ENCODE data around the gene ANKRD33. TPM values are rescaled to one million over a fixed set of nuclear protein-coding genes. Genes with fewer than 3 reads are reported as not detected.
A peak's percentile ranks its signal among the peaks of the same experiment; 100 is the strongest.

Gene ANKRD33
- total RNA-seq, 4 donors from 2014 or later, result 0.60 to 0.66 TPM; not detected in 2

DNA sequence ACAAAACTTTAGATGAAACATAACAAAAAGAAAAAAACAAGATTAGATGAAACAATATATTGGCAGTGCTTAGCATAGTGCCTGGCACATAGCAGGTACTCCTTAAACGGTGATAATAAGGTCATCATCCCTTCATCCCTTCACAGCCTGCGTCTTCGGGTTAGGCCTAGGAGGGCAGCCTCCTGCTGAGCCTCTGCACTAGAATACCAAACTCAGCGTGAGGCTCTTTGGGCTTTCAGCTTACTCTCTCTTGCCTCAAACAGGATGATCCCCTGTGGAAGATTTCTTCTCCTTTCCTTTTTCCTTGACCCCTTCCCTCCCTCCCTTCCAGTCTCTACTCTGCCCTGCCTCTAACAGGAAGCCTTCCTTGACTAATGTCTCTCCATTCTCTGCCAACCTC, 25.0 kb upstream of the ANKRD33 start:
- no peaks in the 10 kb centered on the region for H3K36me3 ChIP-seq
- H3K27ac ChIP-seq, result peak overlapping the region; percentile 54 to 79 (median 74)
- peaks cover 0 to 30% (median 17%) of the 10 kb centered on the region in 4 donors for H3K4me1 ChIP-seq
- WGBS, 2 donors, result 62 to 67% methylated on average over 4 of the region's 4 CpGs
- no peaks in the 10 kb centered on the region for H3K9me3 ChIP-seq
- no peak overlapping the region for H3K4me3 ChIP-seq
- DNase-seq (ENCODE audit: low spot score in 2 of 2), result no peak
- no peaks in the 10 kb centered on the region for H3K27me3 ChIP-seq
- no peak for TF ChIP-seq EP300 (IDR thresholded peaks at IDR 0.05)

DNA sequence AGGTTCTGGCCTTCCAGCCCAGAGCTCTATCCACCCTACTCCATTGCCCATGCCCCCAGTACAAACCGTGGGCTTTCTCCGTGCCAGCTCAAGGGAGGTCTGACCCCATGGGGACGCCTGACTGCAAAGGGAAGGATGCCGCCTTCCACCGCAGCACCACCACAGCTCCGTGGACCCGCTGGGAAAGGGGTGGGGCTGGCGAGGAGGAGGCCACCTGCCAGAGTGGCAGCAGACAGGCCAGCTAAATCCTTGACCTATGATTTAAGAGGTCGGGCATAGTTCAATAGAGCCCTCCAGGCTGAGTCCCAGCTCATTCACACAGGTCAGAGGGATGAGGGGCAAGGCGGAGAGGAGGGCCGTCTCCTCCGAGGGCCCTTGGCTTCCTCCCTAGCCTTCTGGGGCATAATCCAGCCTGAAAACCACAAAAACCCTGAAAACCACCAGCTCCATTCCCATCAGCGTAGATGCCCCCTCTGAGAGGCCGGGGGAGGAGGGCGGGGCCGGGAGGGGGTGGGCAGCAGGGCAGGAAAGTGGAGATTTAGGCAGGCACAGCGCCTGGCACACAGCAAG, 24.5 kb upstream of the ANKRD33 start:
- 17 to 22% methylated on average over 12 to 17 of the region's 17 CpGs for WGBS, 2 donors
- no peak for DNase-seq (ENCODE audit: low spot score in 2 of 2)
- H3K4me1 ChIP-seq, result peaks cover 0 to 30% (median 17%) of the 10 kb centered on the region in 4 donors
- no peaks in the 10 kb centered on the region for H3K36me3 ChIP-seq
- H3K27me3 ChIP-seq, result no peaks in the 10 kb centered on the region
- no peaks in the 10 kb centered on the region for H3K9me3 ChIP-seq
- TF ChIP-seq, protein P1, sequence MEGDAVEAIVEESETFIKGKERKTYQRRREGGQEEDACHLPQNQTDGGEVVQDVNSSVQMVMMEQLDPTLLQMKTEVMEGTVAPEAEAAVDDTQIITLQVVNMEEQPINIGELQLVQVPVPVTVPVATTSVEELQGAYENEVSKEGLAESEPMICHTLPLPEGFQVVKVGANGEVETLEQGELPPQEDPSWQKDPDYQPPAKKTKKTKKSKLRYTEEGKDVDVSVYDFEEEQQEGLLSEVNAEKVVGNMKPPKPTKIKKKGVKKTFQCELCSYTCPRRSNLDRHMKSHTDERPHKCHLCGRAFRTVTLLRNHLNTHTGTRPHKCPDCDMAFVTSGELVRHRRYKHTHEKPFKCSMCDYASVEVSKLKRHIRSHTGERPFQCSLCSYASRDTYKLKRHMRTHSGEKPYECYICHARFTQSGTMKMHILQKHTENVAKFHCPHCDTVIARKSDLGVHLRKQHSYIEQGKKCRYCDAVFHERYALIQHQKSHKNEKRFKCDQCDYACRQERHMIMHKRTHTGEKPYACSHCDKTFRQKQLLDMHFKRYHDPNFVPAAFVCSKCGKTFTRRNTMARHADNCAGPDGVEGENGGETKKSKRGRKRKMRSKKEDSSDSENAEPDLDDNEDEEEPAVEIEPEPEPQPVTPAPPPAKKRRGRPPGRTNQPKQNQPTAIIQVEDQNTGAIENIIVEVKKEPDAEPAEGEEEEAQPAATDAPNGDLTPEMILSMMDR (IDR thresholded peaks at IDR 0.05), result no peak
- H3K27ac ChIP-seq, result peak overlapping the region; percentile 54 to 79 (median 74)
- H3K4me3 ChIP-seq, result peak overlapping the region; percentile 30 to 52 (median 38)

DNA sequence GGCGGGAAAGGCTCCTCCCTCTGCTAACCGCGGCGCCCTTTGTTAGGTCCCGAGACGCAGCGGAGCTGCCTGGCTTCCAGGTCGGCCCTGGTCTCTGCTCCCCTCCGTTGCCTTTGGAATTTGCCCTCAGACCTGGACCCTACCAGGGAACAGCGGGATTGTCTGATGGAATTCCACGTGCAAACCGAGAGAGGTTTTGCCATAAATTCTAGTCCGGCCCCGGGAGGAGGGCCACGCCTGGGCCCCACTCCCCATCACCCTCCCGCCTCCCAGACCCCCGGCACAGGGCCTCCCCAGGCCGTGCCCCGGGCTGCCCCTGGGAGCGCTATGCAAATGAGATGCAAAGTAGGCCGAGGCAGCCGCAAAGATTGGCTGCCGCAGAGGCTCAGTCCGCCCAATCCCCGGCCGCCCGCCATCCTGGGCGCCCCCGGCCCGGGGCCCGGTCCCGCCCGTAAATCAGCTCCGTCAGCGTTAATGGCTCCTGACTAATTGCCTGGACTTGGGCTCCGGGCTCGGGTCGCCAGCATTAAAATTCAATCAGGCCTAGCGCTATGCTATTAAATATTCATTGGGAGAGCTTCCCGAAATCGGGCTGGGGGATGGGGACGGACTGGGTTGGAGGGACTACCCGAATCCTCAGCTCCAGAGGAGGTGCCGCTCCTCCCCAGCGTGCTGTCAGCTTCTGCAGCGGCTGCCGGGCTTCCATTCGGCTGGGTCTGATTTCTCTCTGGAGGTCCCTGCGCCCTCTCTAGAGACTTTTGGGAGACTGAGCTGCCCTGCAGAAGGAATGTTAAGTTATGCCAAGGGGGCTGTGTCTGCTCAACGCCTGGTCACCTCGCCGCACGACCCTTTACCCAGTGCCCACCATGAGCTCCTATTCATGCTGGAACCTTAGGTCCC, 23.7 kb upstream of the ANKRD33 start:
- peak overlapping the region; percentile 30 to 52 (median 38) for H3K4me3 ChIP-seq
- H3K36me3 ChIP-seq, result no peaks in the 10 kb centered on the region
- H3K27me3 ChIP-seq, result peaks cover 0 to 7% of the 10 kb centered on the region in 2 donors
- TF ChIP-seq EP300 (IDR thresholded peaks at IDR 0.05) (peak in 1 of 2 donors; percentile 20), POLR2A (IDR thresholded peaks at IDR 0.05) (no peak)
- TF ChIP-seq, protein P1 (IDR thresholded peaks at IDR 0.05), result no peak
- DNase-seq (ENCODE audit: low spot score in 2 of 2), result no peak
- peak overlapping the region; percentile 54 to 79 (median 74) for H3K27ac ChIP-seq
- 14 to 30% methylated on average over 18 to 32 of the region's 53 CpGs for WGBS, 2 donors
- peaks cover 0 to 38% (median 19%) of the 10 kb centered on the region in 4 donors for H3K4me1 ChIP-seq
- H3K9me3 ChIP-seq, result no peaks in the 10 kb centered on the region

DNA sequence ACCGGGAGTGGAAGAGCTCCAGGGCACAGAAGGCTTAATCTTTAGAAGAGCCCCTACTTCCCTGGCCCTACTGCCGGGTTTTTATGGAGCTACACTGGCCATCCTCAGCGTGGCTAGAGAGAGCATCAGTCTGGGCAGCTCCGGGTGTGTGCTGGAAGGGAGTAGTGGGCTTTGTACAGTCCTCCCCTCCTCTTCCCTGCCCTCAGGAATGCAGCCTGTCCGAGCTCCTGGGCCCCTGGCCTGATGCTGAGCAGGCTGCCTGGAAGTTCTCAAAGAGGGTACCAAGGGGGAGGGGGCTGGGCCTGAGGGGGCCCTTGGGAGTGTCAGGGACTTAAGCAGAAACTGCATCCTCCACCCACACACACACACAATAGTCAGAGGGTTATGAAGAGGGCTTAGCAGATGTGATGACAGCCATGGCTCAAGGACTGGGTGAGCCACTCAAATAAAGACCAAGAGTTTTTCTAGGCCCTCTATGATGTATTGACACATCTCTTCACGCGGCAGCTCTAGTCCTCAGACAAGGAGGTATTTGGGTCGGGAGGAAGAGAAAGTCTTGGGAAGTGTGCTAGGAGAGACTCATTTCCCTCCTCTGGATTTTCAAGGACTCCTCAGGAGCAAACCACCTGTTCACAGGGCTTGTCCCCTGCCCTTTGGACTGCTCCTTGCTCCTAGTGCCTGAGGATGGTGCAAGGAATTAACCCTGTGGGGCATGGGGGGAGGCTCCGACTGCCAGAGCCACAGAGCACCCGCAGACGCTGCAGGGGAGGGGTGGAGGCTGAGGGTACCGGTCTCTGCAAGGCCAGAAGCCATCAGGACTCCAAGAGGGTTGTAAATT, 22.9 kb upstream of the ANKRD33 start:
- H3K4me3 ChIP-seq, result peak overlapping the region; percentile 30 to 52 (median 38)
- H3K27ac ChIP-seq, result peak overlapping the region in 3 of 4 donors; percentile 54 to 79 (median 79)
- no peaks in the 10 kb centered on the region for H3K9me3 ChIP-seq
- peaks cover 0 to 9% of the 10 kb centered on the region in 2 donors for H3K27me3 ChIP-seq
- peaks cover 0 to 46% (median 22%) of the 10 kb centered on the region in 4 donors for H3K4me1 ChIP-seq
- WGBS, 2 donors, result 49 to 53% methylated on average over 12 of the region's 12 CpGs
- no peaks in the 10 kb centered on the region for H3K36me3 ChIP-seq
- no peak for DNase-seq (ENCODE audit: low spot score in 2 of 2)
- TF ChIP-seq, protein P1 (IDR thresholded peaks at IDR 0.05), result no peak
- TF ChIP-seq EP300 (IDR thresholded peaks at IDR 0.05) (no peak), POLR2A (IDR thresholded peaks at IDR 0.05) (no peak)

DNA sequence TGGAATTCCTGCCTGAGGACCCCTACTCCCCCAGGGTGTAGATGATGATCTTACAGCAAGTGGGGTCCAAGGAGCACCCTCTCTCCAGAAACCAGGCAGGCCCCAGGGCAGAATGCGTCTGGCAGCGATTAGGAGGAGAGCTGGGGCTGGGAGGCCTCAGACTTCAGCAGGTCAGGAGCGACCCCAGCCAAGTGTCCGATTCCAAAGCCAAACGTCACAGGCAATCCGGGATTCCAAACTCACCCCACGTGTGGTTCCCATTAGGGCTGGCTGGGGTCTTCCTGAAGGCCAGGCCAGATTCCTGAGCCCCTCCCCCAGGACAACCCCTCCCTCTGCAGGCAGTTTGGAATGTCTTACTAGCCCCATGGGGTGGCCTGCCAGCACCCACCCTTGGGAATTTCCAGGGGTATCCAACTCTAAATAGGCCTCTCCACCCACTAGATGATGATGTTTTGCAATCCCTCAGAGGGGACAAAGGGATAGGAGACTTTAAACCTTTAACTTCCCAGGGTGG, 22.1 kb upstream of the ANKRD33 start:
- peaks cover 0 to 54% (median 22%) of the 10 kb centered on the region in 4 donors for H3K4me1 ChIP-seq
- H3K9me3 ChIP-seq, result no peaks in the 10 kb centered on the region
- H3K4me3 ChIP-seq, result no peak overlapping the region
- peak overlapping the region in 1 of 4 donors; percentile 79 for H3K27ac ChIP-seq
- no peak for TF ChIP-seq POLR2A (IDR thresholded peaks at IDR 0.05)
- no peak for TF ChIP-seq EP300 (IDR thresholded peaks at IDR 0.05)
- TF ChIP-seq, protein P1 (IDR thresholded peaks at IDR 0.05), result no peak
- no peak for DNase-seq (ENCODE audit: low spot score in 2 of 2)
- WGBS, 2 donors, result 60 to 82% methylated on average over 2 to 4 of the region's 7 CpGs
- H3K36me3 ChIP-seq, result no peaks in the 10 kb centered on the region
- H3K27me3 ChIP-seq, result peaks cover 0 to 9% of the 10 kb centered on the region in 2 donors

Data from tibial nerve (tissue), 4 donors.